ENCODE measurements around the gene TPD52L1.
"Not testable (repeated sequence)": the region's sequence is repeated elsewhere in the genome, so short reads cannot be mapped to it uniquely, and the experiment has no call there.

TPD52L1 gene, protein sequence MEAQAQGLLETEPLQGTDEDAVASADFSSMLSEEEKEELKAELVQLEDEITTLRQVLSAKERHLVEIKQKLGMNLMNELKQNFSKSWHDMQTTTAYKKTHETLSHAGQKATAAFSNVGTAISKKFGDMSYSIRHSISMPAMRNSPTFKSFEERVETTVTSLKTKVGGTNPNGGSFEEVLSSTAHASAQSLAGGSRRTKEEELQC

DNA sequence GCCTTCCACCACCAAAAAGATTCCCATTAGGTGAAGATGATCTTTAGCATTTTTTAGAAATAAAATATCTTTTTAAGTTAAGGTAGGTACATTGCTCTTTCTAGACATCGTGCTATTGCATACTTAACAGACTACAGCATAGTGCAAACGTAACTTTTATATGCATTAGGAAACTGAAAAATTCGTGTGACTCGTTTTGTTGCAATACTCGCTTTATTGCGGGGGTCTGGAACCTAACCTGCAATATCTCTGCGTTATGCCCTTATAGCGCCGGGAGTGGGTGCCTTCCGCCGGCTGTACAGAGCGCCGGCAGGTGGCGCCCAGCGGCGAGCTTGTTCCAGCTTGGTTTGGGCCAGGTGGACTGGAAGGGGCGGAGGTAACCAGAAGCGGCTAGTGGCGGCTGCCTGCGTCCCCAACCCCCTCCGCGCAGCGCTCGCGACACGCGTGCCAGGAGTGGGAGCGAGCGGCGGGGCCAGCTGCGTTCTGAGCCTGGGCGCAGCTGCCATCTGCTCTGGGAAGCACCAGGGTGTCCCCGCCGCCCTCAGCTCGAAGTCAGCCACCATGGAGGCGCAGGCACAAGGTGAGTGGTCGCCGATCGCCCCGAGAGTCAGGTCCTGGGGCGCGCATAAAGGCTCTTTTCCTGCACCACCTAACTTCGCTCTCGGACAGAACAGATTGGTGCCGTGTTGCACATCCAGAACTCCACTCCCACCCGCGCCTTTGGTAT is at the start of gene TPD52L1:
Gene TPD52L1 (plus strand): TSS at position 383 of the 727 bp plus-strand sequence. CDS start 179 bp downstream, at position 562.
- DNase-seq: peak in 3 of 4 experiments; percentile 7 to 39 (median 26)

DNA sequence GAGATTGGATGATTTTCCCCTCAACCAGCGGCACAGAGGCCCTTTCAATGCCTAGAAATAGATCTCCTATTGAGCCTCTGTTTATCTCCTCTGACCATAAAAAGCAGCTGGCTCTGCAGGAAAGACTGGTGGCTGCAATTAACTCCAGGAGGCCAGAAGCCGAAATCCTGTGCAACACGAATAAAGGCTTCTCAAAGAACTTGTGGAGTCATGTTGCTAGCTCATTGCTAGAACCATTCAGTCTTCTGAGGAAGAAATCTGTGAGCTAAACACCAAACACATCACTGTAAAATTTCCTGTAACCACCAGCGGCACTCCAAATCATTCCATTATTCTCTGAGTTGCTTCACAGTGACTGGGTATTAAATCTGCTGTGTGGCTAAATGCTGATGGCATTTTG is 49.1 kb upstream of the TPD52L1 start:
- DNase-seq: no peak

DNA sequence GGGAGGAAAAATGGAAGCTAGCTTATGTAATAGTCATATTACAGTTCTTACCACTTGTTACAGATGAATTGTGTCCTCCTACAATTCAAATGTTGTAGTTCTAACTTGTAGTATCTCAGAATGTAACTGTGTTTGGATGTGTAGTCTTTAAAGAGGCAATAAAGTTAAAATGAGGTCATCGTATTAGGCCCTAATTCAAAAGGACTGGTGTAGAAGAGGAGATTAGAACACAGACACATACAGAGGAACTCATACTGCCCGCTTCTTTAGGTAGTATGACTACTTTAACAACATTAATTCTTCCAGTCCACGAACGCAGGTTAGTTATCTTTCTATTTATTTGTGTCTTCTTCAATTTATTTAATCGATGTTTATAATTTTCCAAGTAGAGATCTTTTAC is 46.5 kb upstream of the TPD52L1 start:
- no peak for DNase-seq

DNA sequence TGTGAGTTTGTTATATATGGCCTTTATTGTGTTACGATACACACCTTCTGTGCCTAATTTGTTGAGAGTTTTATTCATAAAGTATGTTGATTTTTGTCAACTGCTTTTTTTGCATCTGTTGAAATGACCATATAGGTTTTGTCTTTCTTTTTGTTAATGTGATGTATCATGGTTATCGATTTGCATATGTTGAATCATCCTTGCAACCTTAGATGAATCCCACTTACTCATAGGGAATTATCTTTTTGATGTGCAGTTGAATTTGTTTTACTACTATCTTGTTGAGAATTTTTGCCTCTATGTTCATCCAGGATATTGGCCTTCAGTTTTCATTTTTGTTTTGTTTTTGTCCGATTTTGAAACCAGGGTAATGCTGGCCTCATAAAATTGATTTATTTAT is 45.7 kb upstream of the TPD52L1 start:
- no peak for DNase-seq

DNA sequence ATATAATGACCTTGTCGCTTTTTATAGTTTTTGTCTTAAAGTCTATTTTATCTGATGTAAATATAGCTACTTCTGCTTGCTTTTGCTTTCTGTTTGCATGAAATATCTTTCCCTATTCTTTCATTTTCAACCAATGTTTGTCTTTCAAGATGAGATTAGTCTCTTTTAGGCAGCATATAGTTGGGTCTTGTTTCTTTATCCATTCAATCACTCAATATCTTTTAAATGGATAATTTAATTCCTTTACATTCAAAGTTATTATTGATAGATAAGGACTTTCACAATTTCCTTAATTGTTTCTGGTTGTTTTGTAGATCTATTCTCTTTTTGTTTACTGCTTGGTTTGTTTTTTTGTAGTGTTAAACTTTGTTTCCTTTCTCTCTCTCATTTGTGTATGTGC is 43.5 kb upstream of the TPD52L1 start:
- DNase-seq: no peak

DNA sequence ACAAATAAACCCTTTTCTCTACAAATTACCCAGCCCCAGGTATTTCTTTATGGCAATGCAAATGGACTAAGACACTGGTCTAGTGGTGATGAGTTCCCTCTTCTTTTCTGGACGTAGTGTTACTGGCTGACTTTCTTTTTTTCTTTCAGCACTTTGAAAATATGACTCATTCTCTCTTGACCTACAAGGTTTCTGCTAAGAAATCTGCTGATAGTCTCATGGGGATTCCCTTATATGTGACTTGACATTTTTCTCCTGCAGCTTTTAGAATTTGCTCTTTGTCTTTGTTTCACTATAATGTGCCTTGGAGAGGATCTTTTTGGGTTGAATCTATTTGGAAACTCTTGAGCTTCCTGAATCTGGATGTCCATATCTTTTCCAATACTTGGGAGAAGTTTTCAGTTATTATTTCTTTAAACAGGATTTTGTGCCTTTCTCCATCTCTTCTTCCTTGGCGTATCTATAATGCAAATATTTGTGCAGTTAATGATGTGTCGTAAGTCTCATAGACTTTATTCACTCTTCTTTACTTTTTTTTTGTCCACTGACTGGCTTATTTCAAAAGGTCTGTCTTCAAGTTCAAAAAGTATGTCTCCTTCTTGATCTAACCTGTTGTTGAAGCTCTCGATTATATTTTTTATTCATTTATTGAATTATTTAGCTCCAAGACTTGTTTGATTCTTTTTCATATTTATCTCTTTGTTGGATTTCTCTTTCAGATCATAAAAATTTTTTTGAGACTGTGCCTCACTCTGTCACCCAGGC is 42.2 kb upstream of the TPD52L1 start:
- no peak for DNase-seq

DNA sequence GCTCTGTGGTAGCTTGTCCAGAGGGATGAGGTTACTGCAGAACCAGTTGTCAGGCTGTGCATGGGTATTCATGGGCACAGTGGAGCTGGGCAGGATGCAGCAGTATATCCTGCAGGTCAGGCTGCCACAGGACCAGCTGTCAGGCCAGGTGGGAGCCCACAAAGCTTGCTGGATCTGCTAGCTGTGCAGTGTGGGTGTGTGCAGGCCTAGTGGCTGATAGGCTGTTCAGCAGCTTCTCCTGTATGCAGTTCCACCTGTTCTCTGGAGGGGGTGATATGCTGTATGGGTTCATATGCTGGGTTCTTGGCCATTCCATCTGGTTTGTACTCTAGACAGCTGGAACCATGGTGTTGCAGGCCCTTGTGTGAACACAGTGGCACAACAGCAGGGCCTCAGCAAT is 40.6 kb upstream of the TPD52L1 start:
- DNase-seq: no peak

DNA sequence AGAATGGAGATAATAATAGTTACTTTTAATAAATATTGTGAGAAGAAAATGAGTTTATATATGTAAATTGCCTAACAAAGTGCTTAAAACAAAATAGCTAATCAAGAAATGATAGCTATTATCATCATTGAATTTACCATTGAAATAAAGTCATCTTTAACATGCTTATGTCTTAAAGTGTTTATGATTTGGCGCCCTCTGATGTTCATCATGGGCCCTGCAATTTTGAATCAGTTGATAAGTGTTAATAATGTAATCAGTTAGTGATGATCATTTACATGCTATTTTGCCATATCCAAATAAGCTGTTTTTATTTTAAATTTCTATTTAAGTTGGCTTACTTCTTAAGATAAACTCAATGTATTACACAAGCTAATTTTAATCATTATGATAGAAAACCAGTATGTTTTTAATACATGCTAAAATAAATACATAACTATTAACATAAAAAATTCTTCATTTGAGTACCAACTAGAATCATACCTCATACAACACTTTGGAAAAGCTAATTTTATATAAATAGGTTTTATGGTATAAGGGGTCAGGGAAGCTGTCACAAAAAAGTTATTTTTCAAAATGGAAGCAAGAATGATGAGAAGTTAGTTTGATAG is 39.2 kb upstream of the TPD52L1 start:
- peak in 2 of 4 experiments; percentile 3 to 6 for DNase-seq

DNA sequence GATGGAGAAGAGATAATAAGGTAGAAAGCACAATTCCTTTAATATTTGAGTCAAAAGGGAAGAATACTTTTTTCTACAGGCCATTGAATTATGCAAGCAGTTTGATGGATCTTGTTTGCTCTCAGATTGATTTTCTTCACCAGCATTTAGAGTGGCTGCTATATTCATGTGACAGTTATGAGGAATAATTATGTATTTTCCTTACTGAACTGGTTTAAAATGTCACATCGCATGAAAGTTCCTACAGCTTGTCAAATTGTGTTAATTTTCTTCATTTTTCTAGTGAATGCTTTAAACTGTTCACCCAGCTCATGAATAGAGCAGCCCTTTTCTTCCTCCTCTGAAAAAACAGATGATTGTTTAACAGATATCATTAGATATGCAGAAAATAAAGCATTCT is 37.4 kb upstream of the TPD52L1 start:
- DNase-seq: no peak

DNA sequence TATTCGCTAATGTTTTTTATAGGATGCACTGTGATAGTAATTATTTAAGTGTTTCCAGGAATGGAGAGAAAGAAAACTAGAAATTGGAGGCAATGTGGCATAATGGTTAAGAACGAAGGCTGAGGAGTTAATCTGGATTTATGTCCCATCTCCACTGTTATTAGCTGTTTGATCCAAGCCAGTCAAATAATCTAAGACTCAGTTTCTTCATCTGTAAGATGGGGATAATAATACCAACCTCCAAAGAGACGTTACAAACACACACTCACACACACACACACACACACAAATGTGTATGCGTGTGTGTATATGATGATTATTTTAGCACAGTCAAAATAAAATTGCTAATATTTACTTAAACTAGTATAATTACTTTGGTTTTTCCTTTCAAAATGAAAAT is 36.9 kb upstream of the TPD52L1 start:
- no peak for DNase-seq

DNA sequence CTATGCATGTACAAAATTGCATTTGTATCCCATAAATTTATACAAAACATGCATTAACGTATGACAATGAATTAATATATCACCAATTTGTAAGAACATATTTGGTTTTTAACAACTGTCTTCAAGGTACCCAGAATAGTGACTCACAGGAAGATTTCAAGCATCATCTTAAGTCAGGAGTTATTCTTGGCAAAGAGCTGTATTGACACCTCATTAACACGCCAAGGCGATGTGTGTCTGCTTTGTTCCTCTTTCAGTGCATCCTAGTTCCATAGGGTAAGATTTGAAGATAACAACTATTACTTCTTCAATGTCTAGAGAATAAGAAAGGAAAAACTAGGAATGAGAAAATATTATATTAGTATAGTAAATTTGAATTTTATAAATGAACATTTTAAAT is 35.8 kb upstream of the TPD52L1 start:
- DNase-seq: no peak

DNA sequence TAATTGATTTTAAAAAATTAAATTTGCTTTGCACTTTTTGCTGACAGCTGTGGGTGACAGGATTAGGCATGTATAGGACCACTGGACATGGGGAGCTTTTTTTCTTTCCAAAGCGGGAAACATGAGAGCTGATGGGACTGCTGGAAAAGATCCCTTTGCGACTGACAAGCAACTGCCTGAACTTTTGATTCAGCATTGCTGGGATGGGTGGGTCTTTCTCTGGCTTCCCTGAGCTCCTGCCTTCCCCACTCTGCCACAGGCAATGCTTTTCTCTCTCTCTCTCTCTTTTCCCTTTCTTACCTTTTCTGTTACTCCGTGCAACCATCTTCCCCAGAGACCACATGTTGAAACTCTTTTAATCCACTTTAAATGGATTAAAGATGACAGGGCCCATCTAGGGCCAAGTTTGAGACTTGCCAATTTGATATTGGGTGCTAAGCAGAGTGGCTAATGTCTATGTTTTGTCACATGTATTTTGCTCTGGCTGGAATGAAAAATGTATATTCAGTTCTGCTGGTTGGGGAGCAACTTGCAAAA is 33.5 kb upstream of the TPD52L1 start:
- no peak for DNase-seq

DNA sequence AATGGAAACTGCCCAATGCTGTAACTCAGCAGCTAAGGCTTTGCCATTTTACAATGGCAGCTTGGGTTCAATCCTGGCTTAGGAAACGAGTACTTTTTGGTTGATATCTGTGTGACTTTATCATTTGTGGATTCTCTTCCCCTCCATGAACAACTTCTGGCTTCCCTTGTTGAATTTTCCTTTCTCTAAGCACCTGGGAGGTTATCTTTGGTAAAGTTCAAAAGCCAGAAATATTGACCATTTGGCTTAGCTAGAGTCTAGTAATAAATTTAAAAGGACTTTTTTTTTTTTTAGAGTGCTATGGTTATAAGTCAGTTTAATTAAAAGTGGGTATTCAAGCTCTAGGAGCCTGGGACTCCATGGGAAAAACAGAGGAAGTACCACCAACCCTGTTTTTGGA is 31.7 kb upstream of the TPD52L1 start:
- DNase-seq: no peak

DNA sequence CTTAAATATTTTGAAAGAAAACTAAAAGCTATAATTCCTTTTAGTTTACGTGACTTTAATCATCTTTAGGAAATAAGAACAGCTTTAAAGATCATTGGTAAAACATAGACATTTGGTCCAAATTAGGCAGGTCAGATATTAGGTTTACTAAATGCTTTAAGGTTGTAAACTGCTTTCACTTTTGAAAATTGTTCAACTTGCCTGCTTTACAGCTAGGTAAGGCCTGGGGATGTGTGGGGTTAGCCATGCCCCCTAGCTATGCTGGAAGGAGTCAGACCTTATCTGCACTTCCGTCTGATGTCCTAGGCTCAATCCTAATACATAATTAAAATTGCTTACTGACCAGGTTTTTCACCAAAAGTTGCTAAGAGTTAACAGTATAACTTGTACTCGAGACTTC is 30.5 kb upstream of the TPD52L1 start:
- DNase-seq: no peak

DNA sequence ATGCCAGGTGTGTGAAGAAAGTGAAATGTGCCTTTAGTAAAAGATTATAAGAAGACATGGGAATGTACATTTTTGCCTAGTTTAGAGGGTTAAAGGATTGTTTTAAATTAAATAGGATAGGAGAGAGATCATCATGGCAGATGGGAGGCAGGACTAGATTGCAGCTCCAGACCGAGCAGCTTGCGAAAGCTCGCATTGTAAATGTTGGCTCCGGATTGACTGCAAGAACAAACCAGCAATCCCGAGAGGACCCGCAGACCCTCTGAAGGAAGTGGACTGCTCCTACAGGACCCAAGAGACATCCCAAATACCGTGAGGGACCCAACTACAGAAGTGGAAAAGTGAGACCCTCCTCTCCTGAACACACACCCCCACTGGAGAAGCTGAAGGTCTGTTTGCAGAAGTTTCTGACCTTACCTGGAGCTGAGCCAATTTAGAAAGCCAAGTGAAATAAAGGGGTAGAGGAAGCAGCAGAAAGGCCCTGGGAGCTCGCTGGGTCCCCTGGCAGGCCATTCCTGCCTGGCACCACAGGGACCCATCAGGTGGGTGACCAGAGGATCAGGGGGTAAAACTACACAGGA is 30.0 kb upstream of the TPD52L1 start:
- DNase-seq: no peak

DNA sequence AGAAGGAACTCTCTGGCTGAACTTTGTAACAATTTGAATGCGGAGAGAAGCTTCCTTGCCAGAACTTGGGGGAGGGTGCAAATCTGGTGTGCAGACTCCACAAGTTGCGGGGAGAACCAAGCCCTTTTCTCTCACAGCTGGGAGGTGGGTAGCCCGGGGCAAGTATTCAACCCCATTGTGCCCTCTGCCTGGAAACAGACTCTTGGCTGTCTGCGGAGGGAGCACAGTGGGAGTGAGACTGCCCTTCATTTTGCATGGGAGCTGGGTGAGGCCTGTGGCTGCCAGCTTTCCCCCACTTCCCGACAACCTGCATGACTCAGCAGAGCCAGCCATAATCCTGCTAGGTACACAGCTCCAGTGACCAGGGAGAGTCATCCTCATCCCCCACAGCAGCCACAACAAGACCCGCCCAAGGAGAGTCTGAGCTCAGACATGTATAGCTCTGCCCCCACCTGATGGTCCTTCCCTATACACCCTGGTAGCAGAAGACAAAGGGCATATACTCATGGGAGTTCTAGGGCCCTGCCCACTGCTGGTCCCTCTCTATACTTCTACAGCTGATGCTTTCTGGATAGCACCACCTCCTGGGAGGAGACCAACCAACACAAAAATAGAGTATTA is 29.4 kb upstream of the TPD52L1 start:
- no peak for DNase-seq

DNA sequence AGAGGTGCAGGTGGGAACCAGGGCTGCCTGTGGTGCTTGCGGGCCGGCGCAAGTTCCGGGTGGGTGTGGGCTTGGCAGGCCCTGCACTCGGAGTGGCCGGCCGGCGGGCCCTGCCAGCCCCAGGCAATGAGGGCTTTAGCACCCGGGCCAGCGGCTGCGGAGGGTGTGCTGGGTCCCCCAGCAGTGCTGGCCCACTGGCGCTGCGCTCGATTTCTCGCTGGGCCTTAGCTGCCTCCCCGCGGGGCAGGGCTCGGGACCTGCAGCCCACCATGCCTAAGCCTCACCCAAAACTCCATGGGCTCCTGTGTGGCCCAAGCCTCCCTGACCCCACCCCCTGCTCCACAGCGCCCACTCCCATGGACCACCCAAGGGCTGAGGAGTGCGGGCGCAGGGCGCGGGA is 27.7 kb upstream of the TPD52L1 start:
- not testable (repeated sequence) for DNase-seq

DNA sequence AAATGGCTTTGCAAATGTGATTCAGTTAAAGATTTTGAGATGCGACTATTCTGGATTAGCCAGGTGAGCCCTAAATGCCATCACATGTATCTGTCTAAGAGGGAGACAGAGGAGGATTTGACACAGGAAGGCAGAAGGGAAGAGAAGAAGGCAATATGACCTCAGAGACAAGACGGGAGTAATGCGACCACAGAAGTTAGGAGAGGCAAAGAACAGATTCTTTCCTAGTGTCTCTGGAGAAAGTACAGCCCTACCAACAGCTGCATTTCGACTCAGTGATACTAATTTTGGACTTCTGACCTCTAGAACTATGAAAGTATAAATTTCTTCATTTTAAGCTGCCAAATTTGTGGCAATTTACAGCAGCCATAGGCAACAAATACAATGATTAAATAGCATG is 24.2 kb upstream of the TPD52L1 start:
- no peak for DNase-seq

DNA sequence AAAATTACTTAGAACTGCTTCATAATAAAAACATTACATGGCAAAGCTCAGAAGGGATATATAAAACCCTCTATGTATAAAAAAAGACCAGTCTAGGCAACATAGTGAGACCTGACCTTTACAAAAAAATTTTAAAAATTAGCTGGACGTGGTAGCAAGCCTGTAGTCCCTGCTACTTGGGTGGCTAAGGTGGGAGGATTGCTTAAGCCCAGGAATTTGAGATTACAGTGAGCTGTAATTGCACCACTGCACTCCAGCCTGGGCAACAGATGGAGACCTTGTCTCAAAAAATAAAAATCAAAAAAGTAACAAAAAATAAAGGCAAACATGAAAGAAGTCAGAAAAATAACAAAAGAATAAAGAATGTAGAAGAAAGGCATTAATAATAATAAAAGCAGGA is 21.5 kb upstream of the TPD52L1 start:
- no peak for DNase-seq

DNA sequence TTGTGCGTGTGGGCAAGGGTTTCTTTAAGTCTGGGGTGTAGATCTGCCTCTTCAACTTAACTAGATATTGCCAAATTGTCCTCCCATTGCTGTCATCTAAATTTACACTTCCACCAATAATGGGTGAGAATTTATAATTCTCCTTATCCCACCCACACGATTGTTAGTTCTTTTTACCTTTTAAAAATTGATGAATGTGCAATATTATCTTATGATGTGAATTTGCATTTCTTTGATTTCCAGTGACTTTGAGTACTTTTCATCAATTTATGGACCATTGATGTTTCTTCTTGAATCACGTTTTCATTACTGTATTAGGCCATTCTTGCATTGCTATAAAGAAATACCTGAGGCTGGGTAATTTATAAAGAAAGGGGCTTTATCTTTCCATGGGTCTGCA is 17.2 kb upstream of the TPD52L1 start:
- DNase-seq: no peak

DNA sequence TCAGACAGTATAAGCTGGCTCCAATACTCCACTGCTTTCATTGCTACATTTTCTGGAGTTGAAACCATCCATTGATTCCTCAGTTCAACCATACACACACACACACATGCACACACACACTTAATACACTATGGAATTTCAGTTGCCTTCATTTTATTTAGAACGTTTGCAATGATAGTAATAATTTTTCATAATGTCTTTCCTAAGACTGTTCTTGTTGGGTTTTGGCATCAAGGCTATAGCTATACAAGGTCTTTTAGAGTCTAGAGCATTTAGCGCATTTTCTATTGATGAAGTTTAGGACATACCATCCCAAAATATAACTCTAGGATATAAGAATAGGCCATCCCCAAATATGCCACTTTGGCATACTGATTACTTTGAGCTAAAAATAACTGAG is 15.5 kb upstream of the TPD52L1 start:
- no peak for DNase-seq

DNA sequence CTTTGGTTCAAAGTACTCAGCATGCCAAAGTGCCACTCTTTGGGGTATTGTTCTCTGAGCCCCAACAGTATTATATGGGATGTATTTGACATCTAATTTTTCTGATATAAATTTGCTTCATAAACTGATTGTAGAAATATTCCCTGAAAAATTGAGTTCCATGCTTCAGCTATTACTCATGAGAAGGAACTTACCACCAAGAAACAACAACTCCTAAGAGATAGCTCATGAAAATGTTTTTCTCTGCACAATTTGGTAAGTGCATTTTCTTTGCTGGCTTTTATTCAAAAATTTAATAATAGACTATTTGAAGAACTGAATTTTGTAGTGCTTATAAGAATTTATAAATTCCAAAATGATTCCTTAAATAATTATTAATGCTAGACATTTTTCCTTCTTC is 12.8 kb upstream of the TPD52L1 start:
- no peak for DNase-seq

DNA sequence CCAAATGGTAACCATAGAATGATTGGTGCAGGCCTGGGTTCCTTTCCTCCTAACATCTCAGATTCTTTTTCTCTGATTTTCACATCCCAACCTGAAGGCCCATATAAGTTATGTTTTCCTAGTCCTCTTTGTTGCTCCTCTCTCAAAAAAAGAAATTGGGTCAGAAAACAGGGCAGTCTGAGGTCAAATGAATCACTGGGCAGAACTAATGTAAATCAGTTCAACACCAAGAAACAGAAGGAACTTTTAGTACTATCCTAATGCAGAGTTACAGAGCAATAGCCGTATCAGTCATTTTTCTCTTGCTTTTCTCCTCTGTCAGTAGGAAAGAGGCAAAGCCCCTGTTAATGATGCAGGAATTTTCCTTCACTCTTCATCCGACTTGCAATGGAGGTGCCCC is 11.0 kb upstream of the TPD52L1 start:
- no peak for DNase-seq

Data from activated naive CD4-positive, alpha-beta T cell (primary cell).